Naive B cell (primary cell): Measurements from ENCODE around the gene CLCN6. TPM values are rescaled to one million over a fixed set of nuclear protein-coding genes. Genes with fewer than 3 reads are reported as not detected.

ENCODE experiments used
- ATAC-seq, 2 donors: fragments of 150-1000 bp; cut with Tn5 transposase; 2 replicates each; pipeline ENCODE4 v1.10.0; 2021; ENCODE audit warnings: low read depth in 2 of 2, mild to moderate bottlenecking in 2 of 2, moderate library complexity in 2 of 2
- DNase-seq: peaks from one replicate; pipeline ENCODE4 v3.0.0; 2022
- H3K27ac Mint-ChIP-seq, 6 donors: one replicate each; pipeline ENCODE4 v1.8.0; 2020 to 2022; ENCODE audit warnings: mild to moderate bottlenecking in 6 of 6, mixed read lengths in 6 of 6, moderate library complexity in 5 of 6, inconsistent platforms in 2 of 6
- H3K27me3 Mint-ChIP-seq, 3 donors: one replicate each; pipeline ENCODE4 v1.8.0; 2021 to 2022; ENCODE audit warnings: mixed read lengths in 3 of 3, mild to moderate bottlenecking in 1 of 3
- H3K36me3 Mint-ChIP-seq, 2 donors: one replicate each; pipeline ENCODE4 v1.8.0; 2020 to 2022; ENCODE audit warnings: mixed read lengths in 2 of 2, inconsistent platforms in 1 of 2, mild to moderate bottlenecking in 1 of 2
- H3K4me1 Mint-ChIP-seq, 3 donors: one replicate each; pipeline ENCODE4 v1.8.0; 2020 to 2022; ENCODE audit warnings: mixed read lengths in 3 of 3, inconsistent platforms in 1 of 3, mild to moderate bottlenecking in 1 of 3, moderate library complexity in 1 of 3
- H3K4me3 Mint-ChIP-seq, 8 donors: one replicate each; pipeline ENCODE4 v1.8.0; 2020 to 2022; ENCODE audit warnings: mild to moderate bottlenecking in 8 of 8, mixed read lengths in 8 of 8, moderate library complexity in 8 of 8, inconsistent platforms in 2 of 8
- H3K9me3 Mint-ChIP-seq, 7 donors: one replicate each; pipeline ENCODE4 v1.8.0; 2020 to 2022; ENCODE audit warnings: mixed read lengths in 7 of 7, mild to moderate bottlenecking in 5 of 7, inconsistent platforms in 2 of 7, moderate library complexity in 1 of 7
- polyA plus RNA-seq, 6 donors: library from polyadenylated mRNA; unstranded; fragments of 300-500 nt; fragmentation: Illumina TruSeq; gene quantifications; one replicate each; pipeline ENCODE4 v1.2.3, GENCODE V29; 2021; ENCODE audit warnings: low read depth in 6 of 6

CLCN6 gene
- polyA plus RNA-seq, 6 donors from 2014 or later, result 1.9 to 19.0 (median 9.1) TPM

- peaks cover 0 to 6% (median 0%) of the 10 kb centered on the region in 3 donors for H3K4me1 Mint-ChIP-seq
Measured at GRCh38 chr1:11770011-11770410, 36.0 kb upstream of the CLCN6 start.

GRCh38 chr1:11771481-11772043 is 34.4 kb upstream of the CLCN6 start:
- DNase-seq (no peak), ATAC-seq (no peak)
- no peak overlapping the region for H3K4me3 Mint-ChIP-seq
- H3K36me3 Mint-ChIP-seq, result no peaks in the 10 kb centered on the region
- H3K9me3 Mint-ChIP-seq, result no peaks in the 10 kb centered on the region
- peaks cover 0 to 6% (median 0%) of the 10 kb centered on the region in 3 donors for H3K4me1 Mint-ChIP-seq
- H3K27me3 Mint-ChIP-seq, result peaks cover 0 to 6% (median 0%) of the 10 kb centered on the region in 3 donors
- H3K27ac Mint-ChIP-seq, result no peak overlapping the region

More at GRCh38 chr1:11770011-11770410, 36.0 kb upstream of the CLCN6 start:
- H3K4me3 Mint-ChIP-seq, result no peak overlapping the region
- peaks cover 0 to 12% (median 6%) of the 10 kb centered on the region in 3 donors for H3K27me3 Mint-ChIP-seq
- ATAC-seq, result no peak
- H3K36me3 Mint-ChIP-seq, result no peaks in the 10 kb centered on the region
- no peaks in the 10 kb centered on the region for H3K9me3 Mint-ChIP-seq
- no peak for DNase-seq
- H3K27ac Mint-ChIP-seq, result no peak overlapping the region

- peaks cover 0 to 6% (median 0%) of the 10 kb centered on the region in 3 donors for H3K27me3 Mint-ChIP-seq
- peaks cover 0 to 6% (median 0%) of the 10 kb centered on the region in 3 donors for H3K4me1 Mint-ChIP-seq
Measured at GRCh38 chr1:11772458-11772857, 33.5 kb upstream of the CLCN6 start.

GRCh38 chr1:11774753-11775152 is 31.2 kb upstream of the CLCN6 start:
- no peaks in the 10 kb centered on the region for H3K9me3 Mint-ChIP-seq
- H3K27ac Mint-ChIP-seq, result no peak overlapping the region
- H3K27me3 Mint-ChIP-seq, result peaks cover 0 to 13% (median 0%) of the 10 kb centered on the region in 3 donors
- H3K36me3 Mint-ChIP-seq, result no peaks in the 10 kb centered on the region
- H3K4me3 Mint-ChIP-seq, result peak overlapping the region in 1 of 8 donors; percentile 47
- ATAC-seq, result no peak
- H3K4me1 Mint-ChIP-seq, result peaks cover 0 to 6% (median 0%) of the 10 kb centered on the region in 3 donors
- no peak for DNase-seq

More at GRCh38 chr1:11772458-11772857, 33.5 kb upstream of the CLCN6 start:
- ATAC-seq (no peak), DNase-seq (no peak)
- Mint-ChIP-seq H3K27ac (peak overlapping the region in 1 of 6 donors; percentile 26), H3K36me3 (no peaks in the 10 kb centered on the region), H3K4me3 (no peak overlapping the region), H3K9me3 (no peaks in the 10 kb centered on the region)

DNA sequence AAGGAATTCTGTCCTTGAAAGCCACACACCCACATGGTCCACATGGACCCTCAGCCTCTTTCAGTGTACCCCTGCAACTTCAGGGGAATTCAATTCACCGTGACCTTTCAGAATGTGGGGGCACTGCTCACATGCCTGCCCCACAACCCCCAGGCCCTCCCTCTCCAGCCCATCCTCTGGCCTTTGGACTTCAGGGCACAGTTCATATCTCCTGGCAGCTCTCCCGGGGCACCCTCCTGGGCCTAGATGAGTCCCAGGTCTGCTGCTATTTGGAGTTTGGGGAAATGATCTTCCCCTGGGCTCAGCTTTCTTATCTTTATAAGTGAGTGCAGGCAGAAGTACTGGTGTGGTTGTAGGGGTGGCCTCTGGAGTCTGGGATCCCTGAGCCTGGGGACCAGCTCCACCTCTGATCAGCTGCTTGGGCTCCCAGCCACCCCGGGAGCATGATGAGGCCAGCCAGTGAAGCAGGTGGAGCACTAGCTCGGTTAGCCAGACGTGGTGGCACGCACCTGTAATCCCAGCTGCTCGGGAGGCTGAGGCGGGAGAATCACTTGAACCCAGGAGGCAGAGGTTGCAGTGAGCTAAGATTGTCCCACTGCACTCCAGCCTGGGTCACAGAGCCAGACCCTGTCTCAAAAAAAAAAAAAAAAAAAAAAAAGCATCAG is 28.2 kb upstream of the CLCN6 start:
- peak overlapping the region in 1 of 6 donors; percentile 33 for H3K27ac Mint-ChIP-seq
- H3K4me1 Mint-ChIP-seq, result peaks cover 0 to 3% (median 0%) of the 10 kb centered on the region in 3 donors
- no peaks in the 10 kb centered on the region for H3K36me3 Mint-ChIP-seq
- no peak overlapping the region for H3K4me3 Mint-ChIP-seq
- DNase-seq, result no peak
- H3K27me3 Mint-ChIP-seq, result peaks cover 0 to 13% (median 0%) of the 10 kb centered on the region in 3 donors
- no peaks in the 10 kb centered on the region for H3K9me3 Mint-ChIP-seq
- no peak for ATAC-seq

DNA sequence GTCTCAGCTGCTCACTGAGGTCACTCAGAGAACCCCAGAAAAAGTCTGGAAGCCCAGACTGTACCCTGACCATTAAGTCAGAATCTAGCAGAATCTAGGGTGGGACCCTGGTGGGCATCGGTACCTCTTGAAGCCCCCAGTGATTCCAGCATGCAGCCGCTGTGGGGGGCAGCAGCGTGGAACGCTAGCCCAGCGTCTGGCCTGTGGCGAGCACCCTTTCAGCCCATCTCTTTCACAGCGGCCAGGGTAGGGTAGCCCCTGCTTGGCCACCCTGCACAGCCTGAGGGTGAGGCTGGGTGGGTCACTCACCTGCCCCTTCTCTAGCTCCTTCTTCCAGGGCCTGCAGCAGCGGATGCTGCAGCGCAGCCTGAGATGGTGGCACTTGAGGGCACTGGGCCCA is 27.7 kb upstream of the CLCN6 start:
- Mint-ChIP-seq H3K9me3 (no peaks in the 10 kb centered on the region), H3K4me3 (no peak overlapping the region), H3K4me1 (peaks cover 0 to 3% (median 0%) of the 10 kb centered on the region in 3 donors), H3K27me3 (peaks cover 0 to 13% (median 0%) of the 10 kb centered on the region in 3 donors), H3K27ac (no peak overlapping the region), H3K36me3 (no peaks in the 10 kb centered on the region)
- DNase-seq (no peak), ATAC-seq (no peak)

DNA sequence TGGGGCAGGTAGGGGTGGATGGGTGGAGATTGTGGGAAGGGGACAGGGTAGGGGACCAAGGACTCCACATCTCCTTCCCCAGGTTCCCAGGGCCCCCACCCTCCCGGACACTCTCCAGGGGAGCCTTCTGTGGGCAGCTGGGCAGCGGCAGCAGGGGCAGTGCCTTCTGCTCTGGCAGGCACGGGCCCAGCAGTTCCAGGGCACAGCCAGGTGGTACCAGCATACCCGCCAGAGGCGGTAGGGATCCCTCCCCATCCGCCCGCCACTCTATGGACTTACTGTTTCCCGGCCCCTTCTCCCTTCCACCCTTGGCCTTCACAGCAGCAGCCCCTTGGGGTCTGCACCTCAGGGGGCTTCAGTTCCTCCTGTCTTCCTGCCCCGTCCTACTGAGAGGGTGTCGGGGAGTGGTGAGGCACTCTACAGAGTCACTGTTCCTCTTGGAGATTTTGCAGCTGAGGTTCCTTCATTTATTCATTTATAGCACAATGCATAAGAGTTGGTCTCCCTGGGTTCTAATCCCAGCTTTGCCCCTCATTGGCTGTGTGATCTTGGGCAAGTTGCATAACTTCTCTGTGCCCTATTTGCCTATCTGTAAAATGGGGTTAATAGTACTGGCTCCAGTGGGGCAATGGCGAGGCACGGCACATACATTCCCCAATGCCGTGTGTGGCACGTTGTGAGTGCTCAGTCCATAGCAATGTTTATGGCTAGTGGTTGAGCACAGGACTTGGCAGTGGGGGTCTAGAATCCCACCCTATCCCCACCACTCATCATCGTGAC is 27.0 kb upstream of the CLCN6 start:
- Mint-ChIP-seq H3K27ac (no peak overlapping the region), H3K4me1 (peaks cover 0 to 3% (median 0%) of the 10 kb centered on the region in 3 donors), H3K27me3 (peaks cover 0 to 13% (median 0%) of the 10 kb centered on the region in 3 donors), H3K36me3 (no peaks in the 10 kb centered on the region), H3K9me3 (no peaks in the 10 kb centered on the region), H3K4me3 (no peak overlapping the region)
- ATAC-seq (no peak), DNase-seq (no peak)

DNA sequence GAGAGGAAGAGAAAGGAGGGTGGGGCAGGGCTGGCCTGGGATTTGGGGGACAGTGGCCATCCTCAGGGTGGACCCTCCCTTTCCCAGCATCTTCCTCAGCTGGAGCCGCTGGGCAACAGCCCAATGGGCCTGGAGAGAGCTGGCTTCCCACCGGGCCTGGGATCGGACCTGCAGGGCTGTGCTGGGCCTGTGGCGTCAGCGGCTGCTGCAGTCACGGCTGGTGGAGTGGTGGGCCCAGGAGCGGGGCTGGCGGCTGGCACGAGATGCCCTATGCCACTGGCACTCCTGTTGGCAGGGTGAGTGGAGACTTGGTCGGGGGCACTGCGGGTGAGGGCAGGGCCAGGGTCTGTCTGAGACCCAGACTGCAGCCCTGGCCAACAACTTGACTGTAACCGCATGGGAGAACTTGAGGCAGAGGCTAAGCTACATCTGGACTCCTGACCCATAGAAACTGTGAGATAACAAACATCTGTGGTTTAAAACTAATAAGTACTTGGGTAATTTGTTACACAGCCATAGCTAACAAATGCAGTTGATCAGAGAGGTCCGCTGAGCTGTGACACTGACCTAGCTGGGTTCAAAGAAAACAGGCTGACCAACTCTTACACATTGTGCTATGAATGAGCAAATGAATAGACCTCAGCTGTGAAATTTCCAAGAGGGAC is 26.1 kb upstream of the CLCN6 start:
- DNase-seq (no peak), ATAC-seq (no peak)
- Mint-ChIP-seq H3K4me3 (no peak overlapping the region), H3K27me3 (peaks cover 0 to 8% (median 0%) of the 10 kb centered on the region in 3 donors), H3K36me3 (no peaks in the 10 kb centered on the region), H3K27ac (no peak overlapping the region), H3K9me3 (no peaks in the 10 kb centered on the region), H3K4me1 (peaks cover 0 to 3% (median 2%) of the 10 kb centered on the region in 3 donors)

- no peak for ATAC-seq
- Mint-ChIP-seq H3K36me3 (no peaks in the 10 kb centered on the region), H3K9me3 (no peaks in the 10 kb centered on the region), H3K27me3 (peaks cover 0 to 8% (median 0%) of the 10 kb centered on the region in 3 donors), H3K27ac (peak overlapping the region in 2 of 6 donors; percentile 17 to 38), H3K4me1 (peaks cover 6 to 8% (median 7%) of the 10 kb centered on the region in 3 donors), H3K4me3 (peak overlapping the region in 1 of 8 donors; percentile 46)
- no peak for DNase-seq
Measured at GRCh38 chr1:11780380-11781147, 25.4 kb upstream of the CLCN6 start.

DNA sequence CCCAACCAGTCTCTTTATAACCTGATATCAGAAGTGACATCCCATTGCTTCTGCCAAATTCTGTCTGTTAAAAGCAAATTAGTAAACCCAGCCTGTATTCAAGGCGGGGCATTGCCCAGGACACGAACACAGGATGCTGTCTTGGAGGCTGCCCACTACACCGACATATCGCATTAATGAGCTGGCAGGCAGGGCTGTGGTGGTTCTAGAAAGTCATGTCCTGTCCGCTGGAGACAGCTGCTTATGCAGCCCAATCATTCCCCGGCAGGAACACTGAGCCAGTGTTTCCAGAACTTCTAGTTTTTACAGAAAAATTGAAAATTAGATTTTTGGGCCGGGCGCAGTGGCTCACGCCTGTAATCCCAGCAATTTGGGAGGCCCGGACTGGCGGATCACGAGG is 24.7 kb upstream of the CLCN6 start:
- Mint-ChIP-seq H3K4me3 (no peak overlapping the region), H3K9me3 (no peaks in the 10 kb centered on the region), H3K36me3 (no peaks in the 10 kb centered on the region), H3K27ac (no peak overlapping the region), H3K4me1 (peaks cover 7 to 16% (median 14%) of the 10 kb centered on the region in 3 donors), H3K27me3 (peaks cover 0 to 8% (median 0%) of the 10 kb centered on the region in 3 donors)
- ATAC-seq, result no peak
- DNase-seq, result no peak

DNA sequence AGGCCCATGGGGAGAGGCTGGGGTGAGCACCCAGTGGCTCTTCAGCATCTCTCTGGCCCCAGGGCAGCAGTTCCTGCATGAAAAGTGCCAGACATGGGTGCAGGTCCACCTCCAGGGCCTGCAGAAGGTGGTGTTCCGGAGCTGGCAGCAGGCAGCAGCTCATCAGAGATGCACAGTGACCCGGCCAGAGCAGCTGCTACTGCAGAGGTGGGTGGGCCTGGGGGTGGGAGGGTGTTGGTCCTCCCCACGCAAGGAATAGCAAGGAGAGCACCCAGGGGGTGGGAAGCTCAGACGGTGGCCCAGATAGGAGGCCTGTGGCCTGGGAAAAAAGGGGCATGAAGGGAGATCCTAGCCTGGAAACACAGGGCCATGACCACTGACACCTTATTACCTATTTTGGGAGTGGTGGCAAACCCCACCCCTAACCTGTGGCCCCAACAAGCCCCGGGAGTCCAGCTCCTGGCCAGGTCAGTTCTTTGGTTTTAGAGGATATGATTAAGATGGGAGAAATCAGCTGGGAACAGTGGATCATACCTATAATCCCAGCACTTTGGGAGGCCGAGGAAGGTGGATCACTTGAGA is 23.8 kb upstream of the CLCN6 start:
- Mint-ChIP-seq H3K4me1 (peaks cover 7 to 22% (median 19%) of the 10 kb centered on the region in 3 donors), H3K9me3 (no peaks in the 10 kb centered on the region), H3K4me3 (no peak overlapping the region), H3K27ac (no peak overlapping the region), H3K27me3 (peaks cover 0 to 8% (median 0%) of the 10 kb centered on the region in 3 donors), H3K36me3 (no peaks in the 10 kb centered on the region)
- no peak for DNase-seq
- no peak for ATAC-seq

- DNase-seq, result no peak
- H3K4me3 Mint-ChIP-seq, result no peak overlapping the region
- ATAC-seq, result no peak
- no peak overlapping the region for H3K27ac Mint-ChIP-seq
- no peaks in the 10 kb centered on the region for H3K36me3 Mint-ChIP-seq
- H3K4me1 Mint-ChIP-seq, result peaks cover 7 to 26% (median 22%) of the 10 kb centered on the region in 3 donors
- H3K9me3 Mint-ChIP-seq, result no peaks in the 10 kb centered on the region
- peaks cover 0 to 8% (median 0%) of the 10 kb centered on the region in 3 donors for H3K27me3 Mint-ChIP-seq
Measured at GRCh38 chr1:11783556-11783955, 22.4 kb upstream of the CLCN6 start.
